Non-pigmented ciliary epithelial cell (primary cell): ENCODE measurements around the gene CTSD.

Experiments used
- DNase-seq: peaks from one replicate; pipeline ENCODE4 v3.0.0-alpha.2; 2010; ENCODE audit warnings: low read depth

CTSD gene

DNA sequence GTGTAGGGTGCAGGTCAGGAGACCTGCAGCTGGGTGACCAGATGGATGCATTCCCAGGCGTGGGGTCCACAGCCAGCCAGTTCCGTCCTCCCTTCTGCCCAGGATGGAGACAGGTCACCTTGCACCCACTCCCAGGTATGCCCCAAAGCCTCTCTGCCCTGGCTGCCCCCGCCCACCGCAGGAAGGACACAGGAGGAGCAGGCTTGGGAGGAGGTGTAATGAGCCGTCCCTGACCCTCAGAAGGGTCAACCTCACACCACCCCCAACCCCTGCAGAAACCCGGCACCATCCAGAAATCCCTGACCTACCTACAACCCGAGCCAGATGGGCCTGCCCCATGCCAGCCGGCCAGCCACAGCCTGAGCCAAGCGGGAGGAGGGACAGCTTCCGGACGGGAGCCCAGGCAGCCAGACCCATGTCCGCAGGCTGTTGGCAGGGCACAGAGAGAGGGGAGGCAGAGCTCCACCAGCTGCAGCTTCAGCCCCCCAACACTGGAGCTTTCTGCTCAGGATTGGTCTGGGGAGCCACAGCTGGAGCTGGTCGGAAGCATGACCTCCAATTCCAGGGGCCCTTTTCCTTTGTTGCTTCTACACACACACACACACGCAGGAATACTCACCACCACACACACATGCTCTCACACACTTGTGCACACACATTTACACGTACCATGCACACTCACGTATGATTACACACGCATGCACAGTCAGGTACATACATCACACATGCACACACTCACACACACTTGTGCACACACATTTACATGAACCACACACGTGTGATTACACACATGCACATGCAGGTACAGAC, 18.6 kb downstream of the CTSD start:
- DNase-seq = no peak

DNA sequence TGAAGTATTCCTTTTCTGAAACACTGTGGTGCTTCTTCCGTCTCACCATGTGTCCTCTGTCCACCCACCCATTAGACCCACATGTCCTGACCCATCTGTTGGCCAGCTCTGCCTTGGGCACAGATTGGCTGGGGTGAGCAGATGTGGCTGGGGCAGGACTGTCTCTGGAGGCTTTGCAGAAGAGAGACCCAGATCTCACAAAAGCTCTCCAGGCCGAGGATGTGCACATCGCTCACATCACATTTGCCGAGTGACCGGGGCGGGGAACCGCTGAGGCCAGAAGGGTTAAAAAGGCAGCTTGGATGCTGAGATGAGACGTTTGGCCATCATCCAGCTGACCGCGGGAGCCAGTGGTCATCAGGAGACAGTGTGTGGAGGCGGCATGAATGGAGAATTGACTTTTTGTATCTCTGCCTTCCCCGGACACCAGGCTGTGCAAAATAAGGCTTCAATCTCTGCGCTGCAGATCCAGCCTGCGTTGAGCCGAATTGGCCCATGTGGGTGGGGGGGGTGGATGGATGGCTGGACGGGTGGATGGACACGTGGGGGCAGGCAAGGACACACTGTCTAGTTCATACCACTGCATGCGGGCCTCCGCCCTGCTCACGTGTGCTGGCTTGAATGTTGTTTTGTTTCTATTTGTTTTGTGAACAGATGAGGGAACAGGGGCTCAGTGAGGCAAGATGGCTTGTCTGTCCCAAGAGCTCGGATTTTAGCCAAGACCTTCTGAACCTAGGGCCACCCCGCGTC, 19.4 kb downstream of the CTSD start:
- DNase-seq = no peak

GRCh38 chr11:1743585-1744136, 20.1 kb downstream of the CTSD start:
- DNase-seq = no peak

GRCh38 chr11:1742869-1743584, 20.7 kb downstream of the CTSD start:
- no peak for DNase-seq

- no peak for DNase-seq
Observed at GRCh38 chr11:1742371-1742770, 21.4 kb downstream of the CTSD start.

GRCh38 chr11:1741741-1742140, 22.0 kb downstream of the CTSD start:
- no peak for DNase-seq

- DNase-seq = no peak
Observed at GRCh38 chr11:1740786-1741530, 22.8 kb downstream of the CTSD start.

- DNase-seq = no peak
Observed at GRCh38 chr11:1739576-1739975, 24.2 kb downstream of the CTSD start.

DNA sequence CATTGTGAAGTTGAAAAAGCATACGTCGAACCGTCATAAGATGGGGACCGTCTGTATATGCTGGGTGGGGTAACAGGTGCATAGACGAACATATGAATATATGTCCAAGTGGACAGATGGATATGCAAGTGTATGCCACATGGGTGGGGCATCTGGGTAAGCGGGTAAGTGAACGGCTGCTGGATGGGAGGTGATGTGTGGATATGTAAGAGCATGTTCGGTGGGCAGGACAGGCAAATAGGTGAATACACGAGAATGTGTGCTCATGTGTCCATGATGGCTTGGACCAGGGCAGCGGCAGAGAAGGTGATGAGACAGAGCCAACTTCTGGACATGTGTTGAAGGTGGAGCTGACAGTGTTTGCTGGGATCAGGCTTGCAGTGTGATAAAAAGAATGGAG, 25.3 kb downstream of the CTSD start:
- DNase-seq = no peak

DNA sequence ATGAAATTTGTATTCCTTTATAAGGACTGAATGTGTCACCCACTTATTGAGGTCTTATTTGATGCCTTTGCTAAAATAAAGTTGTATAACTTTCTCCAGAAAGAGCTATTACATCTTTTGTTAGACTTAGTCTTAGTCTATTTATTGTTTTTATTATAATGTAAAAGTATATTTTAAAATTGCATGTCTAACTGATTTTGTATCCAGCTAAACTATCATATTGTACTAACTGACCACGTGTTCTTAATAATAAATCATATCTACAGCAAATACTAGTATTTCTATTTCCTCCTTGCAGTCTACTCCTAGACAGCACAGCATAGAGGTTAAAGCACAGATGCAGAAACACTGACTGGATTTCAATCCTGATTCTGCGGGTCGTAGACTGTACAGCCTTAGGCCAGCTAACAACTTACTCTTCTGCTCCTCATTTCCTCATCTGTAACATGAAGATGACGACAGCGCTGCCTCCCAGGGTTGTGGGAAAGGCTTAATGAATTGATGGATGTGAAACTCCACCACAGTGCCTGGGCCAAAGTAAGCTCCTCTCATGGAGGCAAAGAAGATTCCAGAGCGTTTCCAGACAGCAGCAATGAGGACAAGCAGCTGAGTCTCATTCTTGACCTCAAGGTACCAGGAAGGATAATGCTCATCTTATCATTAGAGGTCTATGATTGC, 26.5 kb downstream of the CTSD start:
- DNase-seq = no peak

- DNase-seq = no peak
Observed at GRCh38 chr11:1736447-1736992, 27.2 kb downstream of the CTSD start.

DNA sequence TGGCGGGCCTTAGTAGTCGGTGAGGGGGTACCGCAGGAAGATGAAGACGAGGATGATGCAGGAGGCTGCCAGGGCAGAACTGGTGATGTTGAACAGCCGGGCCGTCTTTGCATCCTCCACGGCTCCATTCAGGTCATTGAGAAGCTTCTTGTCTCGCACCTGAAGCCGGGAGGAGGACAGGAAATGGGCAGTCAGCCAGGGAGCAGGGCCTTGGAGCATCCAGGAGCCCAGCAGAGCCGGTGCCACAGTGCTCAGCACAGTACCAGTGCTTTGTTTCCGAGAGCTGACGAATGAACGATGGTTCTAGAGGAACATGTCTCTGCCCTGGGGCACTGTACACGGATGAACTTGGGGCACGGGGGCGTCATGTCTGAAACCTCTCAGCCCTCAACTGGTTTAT, 28.5 kb downstream of the CTSD start:
- DNase-seq = no peak

- no peak for DNase-seq
Observed at GRCh38 chr11:1734641-1735081, 29.1 kb downstream of the CTSD start.

GRCh38 chr11:1733716-1734640, 29.7 kb downstream of the CTSD start:
- DNase-seq = no peak

DNA sequence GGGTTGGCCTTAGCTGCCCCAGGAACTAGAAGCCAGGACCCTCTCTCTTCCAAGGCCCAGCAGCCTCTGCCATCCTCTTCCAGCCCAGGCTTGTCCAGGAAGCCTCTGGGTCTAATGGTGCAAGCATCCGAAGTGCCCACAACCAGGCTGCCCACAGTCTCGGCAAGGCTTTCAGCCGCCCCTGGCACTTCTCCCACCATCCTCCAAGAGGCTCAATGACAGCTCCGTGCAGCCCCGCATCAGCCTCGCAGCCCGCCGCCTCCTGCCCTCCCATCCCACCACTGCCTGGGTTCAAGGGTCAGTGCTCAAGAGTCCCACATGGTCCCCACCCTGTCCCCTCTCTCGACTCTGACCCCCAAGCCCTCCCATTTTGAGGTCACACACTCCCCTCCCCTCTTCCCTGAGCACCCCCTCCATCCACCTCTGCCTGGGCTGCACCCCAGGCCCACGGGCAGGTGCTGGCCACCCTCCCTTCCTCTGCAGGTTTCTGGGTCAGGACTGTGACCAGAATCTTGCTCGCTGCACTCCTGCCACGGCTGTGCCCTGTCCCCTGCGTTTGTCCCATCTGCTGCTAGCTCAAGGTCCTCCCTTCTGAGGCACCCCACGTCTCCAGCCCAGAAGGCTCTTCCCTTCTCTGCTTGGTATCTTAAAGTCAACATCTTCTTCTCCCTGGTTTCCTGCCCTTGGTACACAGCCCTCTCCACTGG, 30.6 kb downstream of the CTSD start:
- no peak for DNase-seq

- DNase-seq = no peak
Observed at GRCh38 chr11:1732418-1733008, 31.2 kb downstream of the CTSD start.

- no peak for DNase-seq
Observed at GRCh38 chr11:1731451-1732059, 32.2 kb downstream of the CTSD start.

DNA sequence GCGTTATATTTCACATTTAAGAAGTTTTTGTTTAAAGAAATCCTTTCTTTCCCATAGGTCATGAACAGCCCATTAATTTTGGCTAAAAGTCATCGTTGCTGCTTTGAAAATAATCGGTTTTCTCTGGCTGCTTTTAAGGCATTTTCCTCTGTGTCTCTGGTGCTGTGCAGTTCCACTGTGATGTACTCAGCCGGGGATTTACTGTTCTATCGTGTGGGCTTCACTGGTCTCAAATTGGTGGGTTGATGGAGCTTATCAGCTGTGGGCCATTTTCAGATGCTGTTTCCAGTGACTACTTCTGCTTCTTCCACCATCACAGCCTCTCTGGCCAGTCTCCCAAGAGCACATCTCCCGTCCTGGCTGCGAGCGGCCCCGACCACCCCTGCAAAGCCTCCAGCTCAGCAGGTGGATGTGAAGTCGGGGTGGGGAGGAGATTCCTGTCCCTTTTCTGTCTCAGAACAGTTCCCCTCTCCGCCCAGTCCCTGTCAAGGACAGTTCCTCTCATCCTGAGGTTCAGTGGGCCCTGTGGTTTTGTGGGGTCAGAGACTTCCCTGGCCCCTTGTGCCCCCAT, 33.6 kb downstream of the CTSD start:
- no peak for DNase-seq
